Tibial artery (tissue), 4 donors: ENCODE measurements around the gene PANK1.

Experiments used
- DNase-seq, 2 donors: peaks; one replicate each; pipeline ENCODE4 v3.0.0-alpha.2; 2019
- H3K27ac ChIP-seq, 2 donors: fragments of 200-600 bp; sonication (generic) in 1 of 2; 1 replicate in 1 of 2; 2 replicates in 1 of 2; pipeline ENCODE4 v1.5.1; 2018 to 2019; ENCODE audit warnings: mild to moderate bottlenecking in 1 of 2
- H3K27me3 ChIP-seq, 2 donors: fragments of 200-600 bp; sonication (generic) in 1 of 2; one replicate each; pipeline versions ENCODE4 v1.5.1 to v1.6.0; 2016 to 2019
- H3K36me3 ChIP-seq, 3 donors: fragments of 200-600 bp; sonication (generic) in 2 of 3; one replicate each; pipeline ENCODE4 v1.5.1; 2016 to 2019; ENCODE audit warnings: mild to moderate bottlenecking in 2 of 3
- H3K4me1 ChIP-seq, 4 donors: fragments of 200-600 bp; sonication (generic) in 2 of 4; 1 replicate in 3 of 4; 2 replicates in 1 of 4; pipeline ENCODE4 v1.5.1; 2016 to 2019
- H3K4me3 ChIP-seq, 2 donors: fragments of 200-600 bp; sonication (generic) in 1 of 2; 1 replicate in 1 of 2; 2 replicates in 1 of 2; pipeline ENCODE4 v1.5.1; 2018 to 2019; ENCODE audit warnings: mild to moderate bottlenecking in 2 of 2
- H3K9me3 ChIP-seq, 3 donors: fragments of 200-600 bp; sonication (generic) in 1 of 3; one replicate each; pipeline ENCODE4 v1.5.1; 2016 to 2019
- CTCF ChIP-seq, 2 experiments: fragments of 200-600 bp in 1 of 2; fragments of 450-650 bp in 1 of 2; IDR thresholded peaks; one replicate each; pipeline ENCODE4 v1.5.1; 2017 to 2019; ENCODE audit warnings: antibody characterized with exemption in 2 of 2, mild to moderate bottlenecking in 1 of 2, moderate library complexity in 1 of 2
- intact Hi-C: fragments of 100-400 bp; cut with DNase I; formaldehyde crosslinking; loops from one replicate; pipeline ENCODE4 v1.15.0; 2023; ENCODE audit warnings: low total_unique reads

The PANK1 gene

DNA sequence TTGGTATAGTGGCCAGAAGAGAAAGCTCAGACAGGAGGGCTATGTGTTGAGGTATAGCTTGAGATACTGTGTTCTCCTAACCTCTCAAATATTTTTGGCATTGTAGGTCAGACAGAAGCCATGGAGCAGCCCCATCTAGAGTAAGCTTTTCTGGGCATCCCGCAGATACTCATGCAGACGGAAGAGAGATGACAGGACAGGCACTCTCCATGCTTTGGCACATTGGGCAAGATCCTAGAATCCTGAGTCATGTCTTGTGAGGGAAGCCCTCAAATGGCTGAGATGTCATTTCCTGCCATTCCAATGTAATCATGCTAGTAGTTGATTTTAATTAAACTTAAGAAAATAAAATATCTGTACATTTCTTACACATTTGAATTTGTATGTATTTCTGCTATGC lies 39.6 kb upstream of the PANK1 start:
- Histone ChIP-seq H3K9me3 (no peaks in the 10 kb centered on the region), H3K27me3 (no peaks in the 10 kb centered on the region), H3K4me3 (no peak overlapping the region), H3K4me1 (no peaks in the 10 kb centered on the region), H3K36me3 (no peaks in the 10 kb centered on the region), H3K27ac (no peak overlapping the region)
- intact Hi-C loops = no loop called here
- TF ChIP-seq CTCF (IDR thresholded peaks at IDR 0.05) = no peak
- DNase-seq = no peak

GRCh38 chr10:89683883-89684282 lies 38.8 kb upstream of the PANK1 start:
- Histone ChIP-seq H3K9me3 (no peaks in the 10 kb centered on the region), H3K27ac (no peak overlapping the region), H3K27me3 (no peaks in the 10 kb centered on the region), H3K4me3 (no peak overlapping the region), H3K36me3 (no peaks in the 10 kb centered on the region), H3K4me1 (no peaks in the 10 kb centered on the region)
- no peak for TF ChIP-seq CTCF (IDR thresholded peaks at IDR 0.05)
- DNase-seq = no peak
- intact Hi-C loops = no loop called here

- H3K36me3 ChIP-seq = no peaks in the 10 kb centered on the region
- no peak for DNase-seq
- H3K4me3 ChIP-seq = no peak overlapping the region
- no peak overlapping the region for H3K27ac ChIP-seq
- no peaks in the 10 kb centered on the region for H3K9me3 ChIP-seq
- no peaks in the 10 kb centered on the region for H3K27me3 ChIP-seq
- intact Hi-C loops = no loop called here
- no peak for TF ChIP-seq CTCF (IDR thresholded peaks at IDR 0.05)
- H3K4me1 ChIP-seq = no peaks in the 10 kb centered on the region
These were observed 34.9 kb upstream of the PANK1 start for GRCh38 chr10:89679986-89680385.

- Histone ChIP-seq H3K27me3 (no peaks in the 10 kb centered on the region), H3K36me3 (no peaks in the 10 kb centered on the region), H3K9me3 (no peaks in the 10 kb centered on the region), H3K4me3 (no peak overlapping the region), H3K4me1 (no peaks in the 10 kb centered on the region), H3K27ac (no peak overlapping the region)
- no peak for TF ChIP-seq CTCF (IDR thresholded peaks at IDR 0.05)
- intact Hi-C loops = no loop called here
- DNase-seq = no peak
These were observed 32.3 kb upstream of the PANK1 start for GRCh38 chr10:89677341-89677740.

GRCh38 chr10:89670926-89671325 lies 25.9 kb upstream of the PANK1 start:
- H3K4me3 ChIP-seq = no peak overlapping the region
- no peaks in the 10 kb centered on the region for H3K9me3 ChIP-seq
- DNase-seq = no peak
- intact Hi-C loops = no loop called here
- H3K4me1 ChIP-seq = no peaks in the 10 kb centered on the region
- H3K27ac ChIP-seq = no peak overlapping the region
- no peak for TF ChIP-seq CTCF (IDR thresholded peaks at IDR 0.05)
- no peaks in the 10 kb centered on the region for H3K36me3 ChIP-seq
- no peaks in the 10 kb centered on the region for H3K27me3 ChIP-seq

- no peaks in the 10 kb centered on the region for H3K36me3 ChIP-seq
- H3K27ac ChIP-seq = no peak overlapping the region
- H3K9me3 ChIP-seq = no peaks in the 10 kb centered on the region
- TF ChIP-seq CTCF (IDR thresholded peaks at IDR 0.05) = no peak
- DNase-seq = no peak
- intact Hi-C loops = no loop called here
- no peak overlapping the region for H3K4me3 ChIP-seq
- no peaks in the 10 kb centered on the region for H3K4me1 ChIP-seq
- H3K27me3 ChIP-seq = no peaks in the 10 kb centered on the region
These were observed 24.9 kb upstream of the PANK1 start for GRCh38 chr10:89669985-89670384.
